ENCODE data around the gene DEFB129.

DNA sequence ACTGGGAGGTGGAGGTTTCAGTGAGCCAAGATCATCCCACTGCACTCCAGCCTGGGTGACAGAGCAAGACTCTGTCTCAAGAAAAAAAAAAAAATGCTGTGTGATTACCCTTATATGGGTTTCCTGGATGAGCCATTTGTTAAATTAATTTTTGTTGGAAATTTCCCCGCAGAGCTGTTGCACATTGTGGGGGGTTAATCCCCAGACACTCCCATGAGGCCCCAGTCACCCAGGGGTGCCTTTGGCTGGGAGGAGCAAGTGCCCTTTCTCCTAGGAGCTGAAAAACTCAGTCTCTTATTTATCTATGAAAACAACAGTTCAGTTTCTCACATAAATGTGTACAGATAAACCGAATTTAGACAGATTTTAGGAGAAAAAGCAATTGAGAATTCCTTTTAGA lies 25.7 kb downstream of the DEFB129 start:
- TF ChIP-seq, protein P1, sequence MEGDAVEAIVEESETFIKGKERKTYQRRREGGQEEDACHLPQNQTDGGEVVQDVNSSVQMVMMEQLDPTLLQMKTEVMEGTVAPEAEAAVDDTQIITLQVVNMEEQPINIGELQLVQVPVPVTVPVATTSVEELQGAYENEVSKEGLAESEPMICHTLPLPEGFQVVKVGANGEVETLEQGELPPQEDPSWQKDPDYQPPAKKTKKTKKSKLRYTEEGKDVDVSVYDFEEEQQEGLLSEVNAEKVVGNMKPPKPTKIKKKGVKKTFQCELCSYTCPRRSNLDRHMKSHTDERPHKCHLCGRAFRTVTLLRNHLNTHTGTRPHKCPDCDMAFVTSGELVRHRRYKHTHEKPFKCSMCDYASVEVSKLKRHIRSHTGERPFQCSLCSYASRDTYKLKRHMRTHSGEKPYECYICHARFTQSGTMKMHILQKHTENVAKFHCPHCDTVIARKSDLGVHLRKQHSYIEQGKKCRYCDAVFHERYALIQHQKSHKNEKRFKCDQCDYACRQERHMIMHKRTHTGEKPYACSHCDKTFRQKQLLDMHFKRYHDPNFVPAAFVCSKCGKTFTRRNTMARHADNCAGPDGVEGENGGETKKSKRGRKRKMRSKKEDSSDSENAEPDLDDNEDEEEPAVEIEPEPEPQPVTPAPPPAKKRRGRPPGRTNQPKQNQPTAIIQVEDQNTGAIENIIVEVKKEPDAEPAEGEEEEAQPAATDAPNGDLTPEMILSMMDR (IDR thresholded peaks at IDR 0.05): no peak
- TF ChIP-seq POLR2A (IDR thresholded peaks at IDR 0.05): no peak
